HG03521 (cell line): Measurements from ENCODE around the gene PRR23C.

Source experiments
- ATAC-seq: cut with Tn5 transposase; IDR thresholded peaks from one replicate; pipeline ENCODE4 v1.9.1; 2021; ENCODE audit warnings: mild to moderate bottlenecking, moderate library complexity; ENCODE audit not compliant: unreplicated experiment

PRR23C gene

GRCh38 chr3:139005356-139005993 is 39.2 kb downstream of the PRR23C start:
- no peak for ATAC-seq

GRCh38 chr3:138995706-138996105 is 49.0 kb downstream of the PRR23C start:
- no peak for ATAC-seq
